ENCODE results near the gene MRPS6.

MRPS6 gene

DNA sequence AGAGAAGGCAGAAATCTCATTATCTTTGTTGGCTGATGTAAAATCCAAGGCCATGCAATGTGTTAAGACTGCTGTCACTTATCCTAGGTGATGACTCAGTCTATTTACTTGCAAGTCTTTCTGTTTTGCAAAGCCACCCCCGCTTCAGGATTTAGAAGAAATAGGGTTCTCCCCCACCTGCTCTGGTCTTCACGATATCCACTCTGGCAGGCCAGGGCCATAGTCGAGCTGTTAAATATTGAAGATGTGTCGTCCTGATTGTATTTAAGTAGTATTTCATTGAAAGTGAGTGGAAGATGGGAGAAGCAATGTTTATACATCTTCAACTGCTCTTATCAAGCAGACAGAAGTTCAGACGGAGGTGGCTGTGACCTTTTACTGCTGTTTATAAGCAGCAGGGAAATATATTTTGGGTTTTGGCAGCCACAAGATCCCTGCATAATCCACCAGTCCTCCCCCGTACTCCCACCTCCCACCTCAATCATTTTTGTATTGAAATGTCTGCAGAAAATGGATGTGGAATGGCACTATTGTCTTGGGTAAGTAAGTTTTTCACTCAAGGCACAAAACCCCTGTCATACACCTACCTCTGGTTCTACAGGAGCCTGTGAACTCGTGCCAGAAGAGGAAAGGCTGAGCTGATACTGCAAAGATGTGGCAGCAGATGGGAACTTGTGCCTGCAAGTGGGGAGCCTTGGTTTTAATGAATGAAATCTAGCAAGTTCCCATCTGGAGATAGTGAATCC is 117.4 kb downstream of the MRPS6 start:
- ATAC-seq (ENCODE audit: low read depth) (no peak), DNase-seq (ENCODE audit: low spot score) (no peak)
- no peak overlapping the region for H3K4me3 ChIP-seq (ENCODE audit: severe bottlenecking)
- no peaks in the 10 kb centered on the region for H3K36me3 ChIP-seq (ENCODE audit: low read depth)
- no peak overlapping the region for H3K27ac ChIP-seq (ENCODE audit: poor library complexity, severe bottlenecking)
- no peaks in the 10 kb centered on the region for H3K4me1 ChIP-seq (ENCODE audit: insufficient read depth, poor library complexity, severe bottlenecking)
- TF ChIP-seq, protein P1, sequence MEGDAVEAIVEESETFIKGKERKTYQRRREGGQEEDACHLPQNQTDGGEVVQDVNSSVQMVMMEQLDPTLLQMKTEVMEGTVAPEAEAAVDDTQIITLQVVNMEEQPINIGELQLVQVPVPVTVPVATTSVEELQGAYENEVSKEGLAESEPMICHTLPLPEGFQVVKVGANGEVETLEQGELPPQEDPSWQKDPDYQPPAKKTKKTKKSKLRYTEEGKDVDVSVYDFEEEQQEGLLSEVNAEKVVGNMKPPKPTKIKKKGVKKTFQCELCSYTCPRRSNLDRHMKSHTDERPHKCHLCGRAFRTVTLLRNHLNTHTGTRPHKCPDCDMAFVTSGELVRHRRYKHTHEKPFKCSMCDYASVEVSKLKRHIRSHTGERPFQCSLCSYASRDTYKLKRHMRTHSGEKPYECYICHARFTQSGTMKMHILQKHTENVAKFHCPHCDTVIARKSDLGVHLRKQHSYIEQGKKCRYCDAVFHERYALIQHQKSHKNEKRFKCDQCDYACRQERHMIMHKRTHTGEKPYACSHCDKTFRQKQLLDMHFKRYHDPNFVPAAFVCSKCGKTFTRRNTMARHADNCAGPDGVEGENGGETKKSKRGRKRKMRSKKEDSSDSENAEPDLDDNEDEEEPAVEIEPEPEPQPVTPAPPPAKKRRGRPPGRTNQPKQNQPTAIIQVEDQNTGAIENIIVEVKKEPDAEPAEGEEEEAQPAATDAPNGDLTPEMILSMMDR (IDR thresholded peaks at IDR 0.05; ENCODE audit: poor library complexity, severe bottlenecking) = no peak
- H3K27me3 ChIP-seq (ENCODE audit: insufficient read depth, poor library complexity, severe bottlenecking) = no peaks in the 10 kb centered on the region
- H3K9me3 ChIP-seq (ENCODE audit: severe bottlenecking) = no peaks in the 10 kb centered on the region

DNA sequence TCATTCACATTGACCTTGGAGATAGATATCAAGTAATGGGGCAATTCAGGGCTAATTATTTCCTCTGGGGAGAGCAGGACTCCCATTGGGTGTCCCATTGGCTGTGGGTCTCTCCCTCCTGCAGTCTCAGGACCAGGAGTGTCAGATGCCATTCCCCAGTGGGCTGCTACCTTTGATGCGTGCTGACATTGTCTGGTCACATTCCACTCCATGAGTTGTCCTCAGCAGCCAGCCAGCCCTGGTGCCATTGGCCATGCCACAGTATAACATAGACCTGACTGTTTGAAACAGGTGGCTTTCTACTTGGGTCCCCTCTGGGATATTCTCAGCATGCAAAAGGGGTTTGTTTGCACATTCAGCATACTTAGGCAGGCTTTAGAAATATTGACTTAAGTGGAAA is 118.5 kb downstream of the MRPS6 start:
- ATAC-seq (ENCODE audit: low read depth) = no peak
- H3K9me3 ChIP-seq (ENCODE audit: severe bottlenecking) = no peaks in the 10 kb centered on the region

More for the DNA sequence above, 118.5 kb downstream of the MRPS6 start:
- no peak for DNase-seq (ENCODE audit: low spot score)
- H3K27ac ChIP-seq (ENCODE audit: poor library complexity, severe bottlenecking) = no peak overlapping the region
- no peaks in the 10 kb centered on the region for H3K36me3 ChIP-seq (ENCODE audit: low read depth)
- H3K27me3 ChIP-seq (ENCODE audit: insufficient read depth, poor library complexity, severe bottlenecking) = no peaks in the 10 kb centered on the region
- TF ChIP-seq, protein P1 (IDR thresholded peaks at IDR 0.05; ENCODE audit: poor library complexity, severe bottlenecking) = no peak
- H3K4me1 ChIP-seq (ENCODE audit: insufficient read depth, poor library complexity, severe bottlenecking) = no peaks in the 10 kb centered on the region
- H3K4me3 ChIP-seq (ENCODE audit: severe bottlenecking) = no peak overlapping the region

Data from RWPE2 (cell line).